ENCODE data around the gene FRAS1. TPM values are rescaled to one million over a fixed set of nuclear protein-coding genes. Genes with fewer than 3 reads are reported as not detected.

The FRAS1 gene
- total RNA-seq, 2 donors from 2014 or later, result 6.4 to 11.0 TPM

DNA sequence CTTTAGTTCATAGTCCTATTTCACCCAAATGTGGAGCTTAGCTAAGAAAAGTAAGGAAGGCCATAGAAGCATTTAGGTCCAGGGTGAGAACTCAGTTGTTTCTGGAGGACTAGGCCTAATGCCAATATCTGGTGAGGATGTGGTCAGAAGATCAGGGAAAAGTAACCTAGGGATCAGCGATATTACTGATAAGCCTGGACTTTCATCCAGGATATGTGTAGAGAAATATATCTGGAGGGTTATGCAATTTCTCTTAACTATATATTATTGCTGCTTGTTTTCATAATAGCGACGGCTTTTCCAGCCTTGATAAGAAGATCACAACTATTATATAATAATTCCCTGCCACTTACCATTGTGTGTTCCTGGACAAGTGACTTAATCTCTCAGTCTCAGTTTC, 81.1 kb downstream of the FRAS1 start:
- no peak overlapping the region for H3K27ac ChIP-seq
- H3K36me3 ChIP-seq, result no peaks in the 10 kb centered on the region
- intact Hi-C loops (cut with DNase I), result no loop called here
- H3K4me1 ChIP-seq (replicated peaks), result no peaks in the 10 kb centered on the region
- DNase-seq (ENCODE audit: low spot score), result no peak
- 99% methylated on average over 3 of the region's 3 CpGs for WGBS
- H3K4me3 ChIP-seq, result no peak overlapping the region
- no peaks in the 10 kb centered on the region for H3K9me3 ChIP-seq
- TF ChIP-seq, protein P1, sequence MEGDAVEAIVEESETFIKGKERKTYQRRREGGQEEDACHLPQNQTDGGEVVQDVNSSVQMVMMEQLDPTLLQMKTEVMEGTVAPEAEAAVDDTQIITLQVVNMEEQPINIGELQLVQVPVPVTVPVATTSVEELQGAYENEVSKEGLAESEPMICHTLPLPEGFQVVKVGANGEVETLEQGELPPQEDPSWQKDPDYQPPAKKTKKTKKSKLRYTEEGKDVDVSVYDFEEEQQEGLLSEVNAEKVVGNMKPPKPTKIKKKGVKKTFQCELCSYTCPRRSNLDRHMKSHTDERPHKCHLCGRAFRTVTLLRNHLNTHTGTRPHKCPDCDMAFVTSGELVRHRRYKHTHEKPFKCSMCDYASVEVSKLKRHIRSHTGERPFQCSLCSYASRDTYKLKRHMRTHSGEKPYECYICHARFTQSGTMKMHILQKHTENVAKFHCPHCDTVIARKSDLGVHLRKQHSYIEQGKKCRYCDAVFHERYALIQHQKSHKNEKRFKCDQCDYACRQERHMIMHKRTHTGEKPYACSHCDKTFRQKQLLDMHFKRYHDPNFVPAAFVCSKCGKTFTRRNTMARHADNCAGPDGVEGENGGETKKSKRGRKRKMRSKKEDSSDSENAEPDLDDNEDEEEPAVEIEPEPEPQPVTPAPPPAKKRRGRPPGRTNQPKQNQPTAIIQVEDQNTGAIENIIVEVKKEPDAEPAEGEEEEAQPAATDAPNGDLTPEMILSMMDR (IDR thresholded peaks at IDR 0.05), result no peak
- no peak for TF ChIP-seq POLR2A (IDR thresholded peaks at IDR 0.05)
- no peak for TF ChIP-seq POLR2AphosphoS5 (IDR thresholded peaks at IDR 0.05)
- H3K27me3 ChIP-seq (replicated peaks; ENCODE audit: insufficient read depth), result no peaks in the 10 kb centered on the region

GRCh38 chr4:78143634-78144033, 86.5 kb downstream of the FRAS1 start:
- Histone ChIP-seq H3K36me3 (no peaks in the 10 kb centered on the region), H3K27me3 (replicated peaks; ENCODE audit: insufficient read depth) (no peaks in the 10 kb centered on the region), H3K9me3 (no peaks in the 10 kb centered on the region), H3K4me3 (no peak overlapping the region), H3K4me1 (replicated peaks) (no peaks in the 10 kb centered on the region), H3K27ac (no peak overlapping the region)
- DNase-seq (ENCODE audit: low spot score), result no peak
- intact Hi-C loops (cut with DNase I), result no loop called here
- TF ChIP-seq POLR2A (IDR thresholded peaks at IDR 0.05) (no peak), POLR2AphosphoS5 (IDR thresholded peaks at IDR 0.05) (no peak)
- TF ChIP-seq, protein P1 (IDR thresholded peaks at IDR 0.05), result no peak
- 100% methylated on average over 2 of the region's 2 CpGs for WGBS

GRCh38 chr4:78145008-78145407, 87.9 kb downstream of the FRAS1 start:
- no peaks in the 10 kb centered on the region for H3K4me1 ChIP-seq (replicated peaks)
- DNase-seq (ENCODE audit: low spot score), result no peak
- TF ChIP-seq, protein P1 (IDR thresholded peaks at IDR 0.05), result no peak
- TF ChIP-seq POLR2AphosphoS5 (IDR thresholded peaks at IDR 0.05), result no peak
- TF ChIP-seq POLR2A (IDR thresholded peaks at IDR 0.05), result no peak
- H3K4me3 ChIP-seq, result no peak overlapping the region
- intact Hi-C loops (cut with DNase I), result no loop called here
- H3K36me3 ChIP-seq, result no peaks in the 10 kb centered on the region
- WGBS, result 95% methylated on average over 4 of the region's 4 CpGs
- H3K27me3 ChIP-seq (replicated peaks; ENCODE audit: insufficient read depth), result no peaks in the 10 kb centered on the region
- no peak overlapping the region for H3K27ac ChIP-seq
- H3K9me3 ChIP-seq, result no peaks in the 10 kb centered on the region

GRCh38 chr4:78145622-78146021, 88.5 kb downstream of the FRAS1 start:
- Histone ChIP-seq H3K4me1 (replicated peaks) (no peaks in the 10 kb centered on the region), H3K27ac (no peak overlapping the region), H3K9me3 (no peaks in the 10 kb centered on the region), H3K36me3 (no peaks in the 10 kb centered on the region), H3K27me3 (replicated peaks; ENCODE audit: insufficient read depth) (no peaks in the 10 kb centered on the region), H3K4me3 (no peak overlapping the region)
- DNase-seq (ENCODE audit: low spot score), result no peak
- no peak for TF ChIP-seq POLR2AphosphoS5 (IDR thresholded peaks at IDR 0.05)
- TF ChIP-seq, protein P1 (IDR thresholded peaks at IDR 0.05), result no peak
- no peak for TF ChIP-seq POLR2A (IDR thresholded peaks at IDR 0.05)
- intact Hi-C loops (cut with DNase I), result no loop called here
- WGBS, result 85% methylated on average over 10 of the region's 10 CpGs

DNA sequence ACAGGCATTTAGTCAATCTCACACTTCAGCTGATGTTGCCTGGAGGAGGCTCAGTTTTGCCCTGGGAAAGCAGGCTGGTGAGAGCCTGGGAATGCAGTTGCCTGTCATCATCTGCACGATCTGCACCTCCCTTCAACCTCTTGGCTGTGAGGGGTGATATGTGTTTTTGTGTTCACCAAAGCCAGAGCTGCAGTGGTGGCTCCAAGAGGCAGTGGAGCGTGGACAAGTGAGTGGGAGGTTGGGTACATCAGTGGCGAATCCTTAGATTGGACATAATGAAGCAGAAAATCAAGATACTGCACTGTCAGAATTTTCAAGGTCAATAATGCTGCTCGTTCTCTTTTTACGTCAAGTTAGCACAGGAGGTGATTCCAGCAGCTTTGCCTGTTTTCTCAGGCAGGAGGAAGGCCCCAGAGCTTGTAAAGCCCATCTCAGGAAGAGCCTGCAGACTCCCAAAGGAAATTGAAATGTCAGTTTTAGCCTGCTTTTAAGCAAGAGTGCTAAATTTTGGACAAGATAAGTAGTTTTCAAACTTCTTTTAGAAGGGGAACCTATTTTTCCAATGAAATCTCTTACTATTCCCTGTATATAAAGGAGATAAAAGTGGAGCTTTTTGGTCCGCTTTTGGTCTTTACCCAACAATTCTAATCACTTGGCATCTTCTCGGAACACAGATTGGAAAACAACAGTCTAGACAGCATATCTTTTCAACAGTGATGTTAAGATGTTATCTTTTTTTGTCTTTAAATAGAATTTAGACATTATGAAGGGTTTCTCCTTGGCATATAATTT, 92.8 kb downstream of the FRAS1 start:
- no peaks in the 10 kb centered on the region for H3K27me3 ChIP-seq (replicated peaks; ENCODE audit: insufficient read depth)
- DNase-seq (ENCODE audit: low spot score), result no peak
- no peak overlapping the region for H3K27ac ChIP-seq
- intact Hi-C loops (cut with DNase I), result no loop called here
- H3K4me1 ChIP-seq (replicated peaks), result no peaks in the 10 kb centered on the region
- H3K4me3 ChIP-seq, result no peak overlapping the region
- H3K36me3 ChIP-seq, result no peaks in the 10 kb centered on the region
- H3K9me3 ChIP-seq, result no peaks in the 10 kb centered on the region
- 64% methylated on average over 7 of the region's 7 CpGs for WGBS
- TF ChIP-seq POLR2AphosphoS5 (IDR thresholded peaks at IDR 0.05) (no peak), POLR2A (IDR thresholded peaks at IDR 0.05) (no peak)
- TF ChIP-seq, protein P1 (IDR thresholded peaks at IDR 0.05), result no peak

All from prostate gland (tissue), 2 donors.